Astrocyte of the cerebellum (primary cell): ENCODE data around the gene ENOX2.

Source experiments
- DNase-seq: peaks from one replicate; pipeline ENCODE4 v3.0.0-alpha.2; 2011; ENCODE audit warnings: low read depth
- H3K4me3 ChIP-seq: 2 replicates; pipeline ENCODE4 v1.5.1; 2011; ENCODE audit warnings: mild to moderate bottlenecking, low read depth, low read length, moderate library complexity
- CTCF ChIP-seq: IDR thresholded peaks from 2 replicates; pipeline ENCODE4 v1.5.1; 2012; ENCODE audit warnings: low read length, low read depth, moderate library complexity, mild to moderate bottlenecking; ENCODE audit errors: missing control alignments
- in situ Hi-C: cut with HindIII; loops from 2 replicates; pipeline ENCODE4 v1.10.0; 2017; ENCODE audit warnings: low sequenced_read_pairs

ENOX2 gene

GRCh38 chrX:130691576-130691975 lies 211.4 kb downstream of the ENOX2 start:
- DNase-seq = no peak
- in situ Hi-C loops = no loop called here
- no peak overlapping the region for H3K4me3 ChIP-seq
- TF ChIP-seq CTCF = no peak

GRCh38 chrX:130688360-130688759 lies 214.6 kb downstream of the ENOX2 start:
- no peak for DNase-seq
- in situ Hi-C loops = no loop called here
- TF ChIP-seq CTCF = no peak
- no peak overlapping the region for H3K4me3 ChIP-seq

GRCh38 chrX:130682990-130683389 lies 220.0 kb downstream of the ENOX2 start:
- H3K4me3 ChIP-seq = no peak overlapping the region
- TF ChIP-seq CTCF = no peak
- in situ Hi-C loops = no loop called here
- DNase-seq = no peak

- in situ Hi-C loops = no loop called here
- TF ChIP-seq CTCF = no peak
- DNase-seq = no peak
- no peak overlapping the region for H3K4me3 ChIP-seq
These were observed 222.6 kb downstream of the ENOX2 start for GRCh38 chrX:130680164-130681035.

- TF ChIP-seq CTCF = no peak
- in situ Hi-C loops = no loop called here
- DNase-seq = no peak
- no peak overlapping the region for H3K4me3 ChIP-seq
These were observed 226.1 kb downstream of the ENOX2 start for GRCh38 chrX:130676861-130677260.

GRCh38 chrX:130672214-130672613 lies 230.8 kb downstream of the ENOX2 start:
- no peak overlapping the region for H3K4me3 ChIP-seq
- no peak for TF ChIP-seq CTCF
- no peak for DNase-seq
- in situ Hi-C loops = no loop called here
